ENCODE measurements around the gene MAMDC2. TPM values are rescaled to one million over a fixed set of nuclear protein-coding genes. Genes with fewer than 3 reads are reported as not detected.

Gene MAMDC2
- total RNA-seq, 2 donors from 2014 or later, result not detected

- H3K4me3 Mint-ChIP-seq, result peak overlapping the region; percentile 82 to 97
- H3K36me3 Mint-ChIP-seq (ENCODE audit: insufficient read depth in 2 of 2), result peaks cover 17 to 38% of the 10 kb centered on the region in 2 donors
- H3K9me3 Mint-ChIP-seq, result no peaks in the 10 kb centered on the region
- H3K4me1 Mint-ChIP-seq (ENCODE audit: low read depth), result peaks cover 69% of the 10 kb centered on the region
- DNase-seq (no peak), ATAC-seq (replicated peaks in 1 of 2) (no peak)
- H3K27me3 Mint-ChIP-seq (ENCODE audit: low read depth), result no peaks in the 10 kb centered on the region
- peak overlapping the region; percentile 31 for H3K27ac Mint-ChIP-seq
These were observed 217.7 kb downstream of the MAMDC2 start for GRCh38 chr9:70261131-70261870.

GRCh38 chr9:70262366-70262765, 218.7 kb downstream of the MAMDC2 start:
- H3K27ac Mint-ChIP-seq, result peak overlapping the region; percentile 2
- DNase-seq (no peak), ATAC-seq (replicated peaks in 1 of 2) (peak in 1 of 2 donors; percentile 0)
- H3K4me3 Mint-ChIP-seq, result peak overlapping the region; percentile 82 to 97
- H3K9me3 Mint-ChIP-seq, result no peaks in the 10 kb centered on the region
- H3K36me3 Mint-ChIP-seq (ENCODE audit: insufficient read depth in 2 of 2), result peaks cover 17 to 38% of the 10 kb centered on the region in 2 donors
- no peaks in the 10 kb centered on the region for H3K27me3 Mint-ChIP-seq (ENCODE audit: low read depth)
- peaks cover 60% of the 10 kb centered on the region for H3K4me1 Mint-ChIP-seq (ENCODE audit: low read depth)

- H3K36me3 Mint-ChIP-seq (ENCODE audit: insufficient read depth in 2 of 2), result peaks cover 21 to 41% of the 10 kb centered on the region in 2 donors
- ATAC-seq (replicated peaks in 1 of 2), result no peak
These were observed 219.3 kb downstream of the MAMDC2 start for GRCh38 chr9:70262948-70263347.

GRCh38 chr9:70263421-70263820, 219.8 kb downstream of the MAMDC2 start:
- H3K4me1 Mint-ChIP-seq (ENCODE audit: low read depth), result peaks cover 51% of the 10 kb centered on the region
- H3K27me3 Mint-ChIP-seq (ENCODE audit: low read depth), result no peaks in the 10 kb centered on the region
- H3K4me3 Mint-ChIP-seq, result no peak overlapping the region
- no peak overlapping the region for H3K27ac Mint-ChIP-seq
- no peaks in the 10 kb centered on the region for H3K9me3 Mint-ChIP-seq
- no peak for ATAC-seq (replicated peaks in 1 of 2)
- peaks cover 21 to 42% of the 10 kb centered on the region in 2 donors for H3K36me3 Mint-ChIP-seq (ENCODE audit: insufficient read depth in 2 of 2)
- no peak for DNase-seq

More at GRCh38 chr9:70262948-70263347, 219.3 kb downstream of the MAMDC2 start:
- Mint-ChIP-seq H3K4me1 (ENCODE audit: low read depth) (peaks cover 55% of the 10 kb centered on the region), H3K9me3 (no peaks in the 10 kb centered on the region), H3K27ac (no peak overlapping the region), H3K4me3 (peak overlapping the region in 1 of 2 donors; percentile 82), H3K27me3 (ENCODE audit: low read depth) (no peaks in the 10 kb centered on the region)
- no peak for DNase-seq

Other genes starting within 250 kb of the MAMDC2 start
- gene CFAP95, start 223.0 kb upstream of the MAMDC2 start, total RNA-seq, result not detected
- 10 to 100 TPM; 33.9 to 38.6 TPM for gene SMC5, start 215.1 kb downstream of the MAMDC2 start, total RNA-seq